Skeletal muscle cell (primary cell): Measurements from ENCODE around the gene SSTR3.
"Not testable (repeated sequence)": the region's sequence is repeated elsewhere in the genome, so short reads cannot be mapped to it uniquely, and the experiment has no call there.

Source experiments
- DNase-seq: peaks from one replicate; pipeline ENCODE4 v3.0.0-alpha.2; 2010; ENCODE audit warnings: low read depth
- H3K4me3 ChIP-seq: 2 replicates; pipeline ENCODE4 v1.5.1; 2011; ENCODE audit warnings: low read depth, mild to moderate bottlenecking, control low read depth, low read length, moderate library complexity

Gene SSTR3

GRCh38 chr22:37213941-37214730, 1.9 kb upstream of the SSTR3 start:
- H3K4me3 ChIP-seq = no peak overlapping the region
- DNase-seq = no peak

DNA sequence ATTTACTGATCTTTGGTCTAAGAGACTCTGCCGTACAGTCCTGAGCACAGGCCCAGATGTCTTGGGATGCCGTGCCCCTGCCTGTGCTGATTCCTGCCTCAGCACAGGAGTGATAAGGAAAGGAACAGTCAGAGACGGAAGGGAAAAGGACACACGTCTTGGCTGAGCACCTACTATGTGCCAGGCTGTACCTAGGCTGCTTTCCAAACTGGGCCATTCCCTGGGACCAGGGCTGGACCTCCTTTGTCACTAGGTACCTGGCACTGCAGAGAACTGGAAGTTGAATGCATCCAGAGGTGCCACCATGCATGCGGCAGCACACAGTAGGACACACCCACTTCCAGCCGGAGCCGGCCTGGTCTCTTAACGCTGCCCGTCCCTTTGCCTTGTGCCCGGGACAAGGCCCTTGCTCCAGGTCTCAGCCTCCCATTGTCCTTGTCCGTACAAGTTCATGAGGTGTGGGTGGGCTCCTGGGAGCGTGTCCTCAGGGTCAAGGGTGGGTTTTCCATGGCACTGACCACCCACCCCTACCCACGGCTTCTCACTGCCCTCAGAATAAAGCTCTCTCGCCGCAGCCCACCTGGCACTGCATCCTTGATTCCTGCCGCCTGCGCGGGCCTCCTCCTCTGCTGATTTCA, 1.1 kb upstream of the SSTR3 start:
- no peak overlapping the region for H3K4me3 ChIP-seq
- DNase-seq = no peak

DNA sequence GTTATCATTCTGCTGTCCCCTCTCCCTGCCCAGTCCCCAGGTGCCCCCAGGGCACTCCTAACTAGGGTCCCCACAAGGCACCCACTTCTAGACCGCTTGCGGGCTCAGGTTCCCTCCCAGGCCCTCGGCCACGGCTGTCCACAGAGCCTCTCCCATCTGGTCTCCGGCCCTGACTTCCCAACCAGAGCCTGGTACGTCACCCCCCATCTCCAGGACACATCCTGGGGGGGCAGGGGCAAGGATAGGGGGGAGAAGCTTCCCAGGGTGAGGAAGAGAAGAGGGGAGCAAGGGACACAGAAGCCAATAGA, 457 bp downstream of the SSTR3 start:
- no peak for DNase-seq
- no peak overlapping the region for H3K4me3 ChIP-seq

GRCh38 chr22:37211075-37211865, 1.0 kb downstream of the SSTR3 start:
- DNase-seq = no peak
- no peak overlapping the region for H3K4me3 ChIP-seq

GRCh38 chr22:37210041-37210803, 2.1 kb downstream of the SSTR3 start:
- no peak overlapping the region for H3K4me3 ChIP-seq
- no peak for DNase-seq

DNA sequence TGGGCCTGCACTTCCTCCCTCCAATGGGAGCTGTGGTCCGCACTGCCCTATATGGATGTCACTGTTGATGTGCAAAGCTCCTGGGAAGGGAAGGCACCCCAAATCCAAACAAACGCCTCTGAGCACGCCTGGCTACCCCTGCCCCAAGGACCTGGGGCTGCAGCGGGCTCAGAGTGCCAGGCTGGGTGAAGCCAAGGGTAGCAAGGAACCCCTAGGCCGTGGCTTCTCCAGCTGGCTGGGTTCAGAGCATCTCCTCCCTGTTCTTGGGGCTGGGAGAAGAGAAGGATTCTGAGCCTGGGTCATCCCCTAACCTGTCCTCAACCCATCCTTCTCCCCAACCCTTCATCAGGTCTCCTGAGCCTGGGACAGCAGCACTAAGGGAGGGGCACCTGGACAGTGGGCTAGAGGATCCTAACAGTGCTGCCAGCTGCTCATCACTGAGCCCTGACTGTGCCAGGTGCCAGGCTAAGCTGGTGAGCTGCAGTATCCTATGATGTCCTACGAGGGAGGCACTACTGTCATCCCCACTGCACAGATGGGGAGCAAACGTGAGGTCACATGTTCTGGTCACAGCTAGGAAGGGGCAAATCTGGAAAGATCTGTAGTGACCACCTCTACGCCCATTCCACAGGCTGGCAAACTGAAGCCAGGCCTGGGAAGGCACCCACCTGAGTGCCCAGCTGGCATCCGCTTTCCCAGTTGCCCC, 3.0 kb downstream of the SSTR3 start:
- no peak for DNase-seq
- H3K4me3 ChIP-seq = no peak overlapping the region

GRCh38 chr22:37208401-37209139, 3.7 kb downstream of the SSTR3 start:
- DNase-seq = no peak
- H3K4me3 ChIP-seq = no peak overlapping the region

DNA sequence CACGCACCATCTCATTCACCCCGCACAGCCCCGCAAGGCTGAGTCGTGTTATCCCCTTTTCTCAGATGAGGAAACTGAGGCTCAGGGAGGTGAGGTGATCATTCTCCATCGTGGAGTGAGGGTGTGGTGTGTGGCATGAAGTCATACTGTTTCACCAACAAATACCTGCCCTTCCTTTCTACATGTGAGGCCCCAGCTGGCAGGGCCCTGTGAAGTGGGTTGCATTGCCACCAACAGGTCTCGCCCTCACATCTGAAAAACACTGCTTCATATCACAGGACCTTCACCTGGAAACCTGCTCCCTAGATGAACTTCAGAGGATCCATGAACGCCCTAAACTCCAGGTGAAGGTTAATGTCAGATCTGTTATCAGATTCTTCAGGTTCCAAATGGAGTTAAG, 4.3 kb downstream of the SSTR3 start:
- DNase-seq = no peak
- no peak overlapping the region for H3K4me3 ChIP-seq

GRCh38 chr22:37206841-37207821, 5.1 kb downstream of the SSTR3 start:
- no peak for DNase-seq
- H3K4me3 ChIP-seq = no peak overlapping the region

DNA sequence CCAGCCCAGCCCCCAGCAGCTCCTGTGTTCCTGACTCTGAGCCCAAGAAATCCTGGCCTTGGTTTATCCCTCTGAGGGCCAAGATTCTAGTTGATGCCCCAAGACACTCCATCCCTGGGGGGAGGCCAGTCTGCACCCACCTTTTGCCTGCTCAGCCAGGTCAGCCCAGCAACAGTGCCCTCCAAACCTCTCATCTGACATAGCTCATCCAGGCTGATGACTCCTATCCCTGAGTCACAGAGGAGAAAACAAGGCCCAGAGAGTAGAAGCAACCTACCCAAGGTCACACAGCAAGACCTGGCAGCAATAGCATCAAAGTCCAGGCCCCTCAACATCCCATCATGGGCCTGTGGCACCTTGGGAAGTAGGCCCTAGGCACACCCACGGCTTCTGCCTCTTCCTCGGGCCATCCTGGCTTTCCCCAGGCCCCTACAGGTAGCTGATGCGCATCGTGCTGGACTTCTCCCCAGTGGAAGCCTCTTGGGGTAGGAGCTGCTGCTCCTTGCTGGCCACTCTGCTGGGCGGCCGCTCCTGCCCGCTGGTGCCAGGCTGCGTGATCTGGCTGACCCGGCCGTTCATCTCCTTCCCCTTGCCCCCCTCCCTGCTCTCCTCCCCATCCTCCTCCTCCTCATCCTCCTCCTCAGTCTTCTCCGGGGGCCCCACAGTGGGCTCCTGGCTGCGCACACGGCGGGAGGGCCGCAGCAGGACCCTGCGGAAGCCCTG, 6.0 kb downstream of the SSTR3 start:
- H3K4me3 ChIP-seq = no peak overlapping the region

GRCh38 chr22:37205046-37205445, 7.2 kb downstream of the SSTR3 start:
- no peak for DNase-seq
- no peak overlapping the region for H3K4me3 ChIP-seq

More for the DNA sequence above, 6.0 kb downstream of the SSTR3 start:
- no peak for DNase-seq

GRCh38 chr22:37204045-37204655, 8.1 kb downstream of the SSTR3 start:
- no peak for DNase-seq
- H3K4me3 ChIP-seq = no peak overlapping the region

DNA sequence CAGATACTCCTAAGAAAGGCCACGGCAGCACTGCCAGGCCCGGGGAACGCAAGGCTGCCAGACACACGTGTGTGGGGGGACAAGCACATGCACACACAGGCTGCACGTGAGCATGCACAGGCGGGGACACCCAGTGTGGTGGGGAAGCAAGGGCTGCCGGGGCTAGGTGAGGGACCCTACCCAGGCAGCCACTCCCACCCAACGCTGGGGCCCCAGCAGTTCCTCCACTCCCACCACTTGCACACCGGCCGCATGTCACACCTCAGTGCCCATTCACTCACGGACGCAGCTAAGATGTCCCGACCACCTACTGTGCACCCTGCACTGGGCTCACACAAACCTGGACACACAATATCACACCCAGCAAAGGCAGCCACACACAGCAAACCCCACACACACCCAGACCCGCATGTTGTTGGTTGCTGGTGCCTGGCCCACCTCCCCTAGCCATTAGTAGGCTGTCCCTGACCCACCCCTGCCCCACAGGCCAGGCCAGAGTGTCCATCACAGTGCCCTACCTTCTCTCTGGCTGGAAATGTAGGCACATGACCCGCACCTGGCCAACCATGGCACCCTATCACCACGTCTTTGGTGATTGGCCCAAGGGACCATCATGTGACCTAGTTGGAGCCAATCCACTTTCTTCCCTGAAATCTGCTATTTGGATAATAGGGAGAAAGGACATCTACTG, 8.8 kb downstream of the SSTR3 start:
- no peak for DNase-seq
- no peak overlapping the region for H3K4me3 ChIP-seq

- no peak for DNase-seq
- H3K4me3 ChIP-seq = no peak overlapping the region
Observed at GRCh38 chr22:37202716-37203115, 9.6 kb downstream of the SSTR3 start.

DNA sequence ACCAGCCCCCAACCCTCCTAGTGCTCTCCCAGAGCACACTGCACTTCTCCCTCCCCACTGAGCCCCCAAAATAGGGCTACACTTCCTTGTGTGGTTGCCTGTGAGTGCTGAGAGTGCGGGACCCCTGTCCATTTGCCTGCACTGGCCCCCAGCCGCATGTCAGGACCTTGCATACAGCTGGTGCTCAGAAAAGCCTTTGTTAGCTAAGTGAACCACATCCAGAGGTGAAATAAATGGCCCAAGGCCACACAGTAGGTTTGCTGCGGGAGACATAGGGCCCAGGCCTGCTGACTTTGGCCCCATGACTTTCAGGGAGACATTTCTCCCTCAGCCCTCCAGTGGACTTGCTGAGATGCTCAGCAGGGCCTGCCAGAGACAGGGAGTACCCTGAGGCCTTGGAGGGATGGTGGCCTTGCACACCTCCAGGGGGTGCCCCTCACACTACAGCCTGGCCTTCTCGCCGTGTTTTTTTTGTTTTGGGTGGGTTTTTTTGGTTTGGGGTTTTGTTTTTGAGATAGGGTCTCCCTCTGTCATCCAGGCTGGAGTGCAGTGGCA, 10.2 kb downstream of the SSTR3 start:
- DNase-seq = no peak
- H3K4me3 ChIP-seq = no peak overlapping the region

GRCh38 chr22:37201443-37201820, 10.8 kb downstream of the SSTR3 start:
- not testable (repeated sequence) for DNase-seq, H3K4me3 ChIP-seq
